HepG2 (cell line): ENCODE results near the gene MBNL3. TPM values are rescaled to one million over a fixed set of nuclear protein-coding genes. Genes with fewer than 3 reads are reported as not detected.
A peak's percentile ranks its signal among the peaks of the same experiment; 100 is the strongest.

ENCODE experiments used
- ARID3A ChIP-seq: IDR thresholded peaks from 2 replicates; pipeline ENCODE4 v1.6.1; 2012; ENCODE audit warnings: low read depth, low read length, improper control_type of control experiment
- CBX1 ChIP-seq: IDR thresholded peaks from one replicate; pipeline ENCODE4 v1.6.1; 2016; ENCODE audit warnings: antibody characterized with exemption, low read depth
- DNMT1 ChIP-seq: sonication (generic); formaldehyde crosslinking; IDR thresholded peaks from 2 replicates; pipeline ENCODE4 v1.5.1; 2020; ENCODE audit warnings: mild to moderate bottlenecking, missing genetic modification reagents
- FOXP4 ChIP-seq: sonication (generic); formaldehyde crosslinking; IDR thresholded peaks from 2 replicates; pipeline ENCODE4 v1.4.0; 2020; ENCODE audit warnings: missing genetic modification reagents
- KDM3A ChIP-seq: IDR thresholded peaks from 2 replicates; pipeline ENCODE4 v1.6.1; 2018; ENCODE audit warnings: low read depth, missing compliant biosample characterization
- KLF12 ChIP-seq: sonication (generic); formaldehyde crosslinking; IDR thresholded peaks from 2 replicates; pipeline ENCODE4 v1.4.0; 2020; ENCODE audit warnings: missing genetic modification reagents, borderline replicate concordance
- KLF16 ChIP-seq, 2 experiments: sonication (generic) in 1 of 2; formaldehyde crosslinking in 1 of 2; IDR thresholded peaks; 2 replicates each; pipeline versions ENCODE4 v1.6.1 to v1.8.0; 2016 to 2023; ENCODE audit warnings: missing genetic modification reagents in 2 of 2, missing compliant biosample characterization in 1 of 2
- KLF9 ChIP-seq: IDR thresholded peaks from 2 replicates; pipeline ENCODE4 v1.6.1; 2016; ENCODE audit warnings: low read depth
- NFKB2 ChIP-seq: sonication (generic); formaldehyde crosslinking; IDR thresholded peaks from 2 replicates; pipeline ENCODE4 v1.4.0; 2020; ENCODE audit warnings: missing genetic modification reagents, borderline replicate concordance
- PLSCR1 ChIP-seq: sonication (generic); formaldehyde crosslinking; IDR thresholded peaks from 2 replicates; pipeline ENCODE4 v1.5.0; 2020; ENCODE audit warnings: missing genetic modification reagents, mild to moderate bottlenecking, borderline replicate concordance
- SMAD3 ChIP-seq: sonication (generic); formaldehyde crosslinking; IDR thresholded peaks from 2 replicates; pipeline ENCODE4 v1.4.0; 2020; ENCODE audit warnings: missing genetic modification reagents
- SP2 ChIP-seq: sonication (generic); formaldehyde crosslinking; IDR thresholded peaks from 2 replicates; pipeline ENCODE4 v1.5.1; 2020; ENCODE audit warnings: mild to moderate bottlenecking, missing genetic modification reagents
- ZBTB44 ChIP-seq: sonication (generic); formaldehyde crosslinking; IDR thresholded peaks from 2 replicates; pipeline ENCODE4 v1.4.0; 2020; ENCODE audit warnings: missing genetic modification reagents
- ZNF18 ChIP-seq: sonication (generic); formaldehyde crosslinking; IDR thresholded peaks from 2 replicates; pipeline ENCODE4 v1.8.0; 2022; ENCODE audit warnings: mild to moderate bottlenecking, missing genetic modification reagents; ENCODE audit not compliant: insufficient replicate concordance
- ZNF414 ChIP-seq: sonication (generic); formaldehyde crosslinking; IDR thresholded peaks from 2 replicates; pipeline ENCODE4 v1.5.0; 2020; ENCODE audit warnings: missing genetic modification reagents
- ZNF496 ChIP-seq: sonication (generic); formaldehyde crosslinking; IDR thresholded peaks from 2 replicates; pipeline ENCODE4 v1.8.1; 2023; ENCODE audit warnings: mild to moderate bottlenecking, moderate library complexity, missing genetic modification reagents; ENCODE audit not compliant: insufficient replicate concordance
- ZNF543 ChIP-seq: sonication (generic); formaldehyde crosslinking; IDR thresholded peaks from 2 replicates; pipeline ENCODE4 v1.4.0; 2020; ENCODE audit warnings: mild to moderate bottlenecking, missing genetic modification reagents
- ZNF563 ChIP-seq: sonication (generic); formaldehyde crosslinking; IDR thresholded peaks from 2 replicates; pipeline ENCODE4 v1.8.0; 2022; ENCODE audit warnings: mild to moderate bottlenecking, moderate library complexity, missing genetic modification reagents
- ZNF775 ChIP-seq: sonication (generic); formaldehyde crosslinking; IDR thresholded peaks from 2 replicates; pipeline ENCODE4 v1.4.0; 2020; ENCODE audit warnings: missing genetic modification reagents, mild to moderate bottlenecking, moderate library complexity, borderline replicate concordance
- ZNF781 ChIP-seq: sonication (generic); formaldehyde crosslinking; IDR thresholded peaks from 2 replicates; pipeline ENCODE4 v1.5.1; 2020; ENCODE audit warnings: borderline replicate concordance, mild to moderate bottlenecking, missing genetic modification reagents; ENCODE audit errors: not compliant biosample characterization
- ZNF784 ChIP-seq: sonication (generic); formaldehyde crosslinking; IDR thresholded peaks from 2 replicates; pipeline ENCODE4 v1.5.1; 2020; ENCODE audit warnings: missing genetic modification reagents, mild to moderate bottlenecking, borderline replicate concordance
- polyA plus RNA-seq, 8 experiments: library from polyadenylated mRNA; depleted of rRNA in 3 of 8; stranded (reverse) in 7 of 8; unstranded in 1 of 8; fragments of >200 nt; fragmentation: Illumina TruSeq in 4 of 8; extraction: Trizol in 4 of 8; gene quantifications; 2 replicates each; pipeline versions ENCODE4 v1.2.1 to v1.2.3, GENCODE V29; 2011 to 2016; ENCODE audit warnings: low read depth in 4 of 8, missing spikeins in 1 of 8, mixed read lengths in 1 of 8; ENCODE audit not compliant: insufficient read depth in 1 of 8
- total RNA-seq, 5 experiments: library from RNA; depleted of rRNA; stranded (reverse); fragments of >200 nt; fragmentation: Illumina TruSeq; extraction: Trizol; gene quantifications; 2 replicates each; pipeline ENCODE4 v1.2.3, GENCODE V29; 2016; ENCODE audit warnings: low read depth in 1 of 5

Gene MBNL3
- total and polyA plus RNA-seq, 2 of the 13 experiments (the other 11 are each of a cell fraction or from before 2014, with no cell fraction given): 155 to 257 TPM

GRCh38 chrX:132493095-132493494 lies 4.3 kb upstream of the MBNL3 start (continued):
- TF ChIP-seq FOXP4 (CRISPR knock-in tag) (peak; percentile 74), ZNF414 (CRISPR knock-in tag) (no peak), DNMT1 (no peak), ZNF18 (CRISPR knock-in tag) (no peak), KLF16 (CRISPR knock-in tag; IDR thresholded peaks at IDR 0.05) (no peak; a peak in 1 of 4 replicates), SP2 (no peak), KLF9 (CRISPR knock-in tag) (no peak), KLF12 (CRISPR knock-in tag) (no peak), NFKB2 (CRISPR knock-in tag) (no peak), ZNF496 (no peak), ZNF563 (CRISPR knock-in tag) (no peak), KDM3A (CRISPR knock-in tag) (no peak), ZNF781 (no peak), SMAD3 (CRISPR knock-in tag) (0 out of 2 replicates have a peak, but pooled peaks have one; percentile 46), PLSCR1 (CRISPR knock-in tag) (no peak), ZBTB44 (no peak), ZNF784 (no peak), CBX1 (no peak), ARID3A (peak; percentile 83), ZNF775 (CRISPR knock-in tag) (no peak), ZNF543 (CRISPR knock-in tag) (no peak)
